Right cardiac atrium (tissue), 5 donors: ENCODE measurements around the gene XPNPEP1. TPM values are rescaled to one million over a fixed set of nuclear protein-coding genes. Genes with fewer than 3 reads are reported as not detected.
A peak's percentile ranks its signal among the peaks of the same experiment; 100 is the strongest.

Source experiments
- ATAC-seq, 2 donors: fragments of 200-7000 bp; cut with Tn5 transposase; one replicate each; pipeline versions ENCODE4 v1.8.0 to v1.9.1; 2020; ENCODE audit warnings: moderate library complexity in 2 of 2, mild to moderate bottlenecking in 1 of 2
- DNase-seq, 3 donors: peaks; one replicate each; pipeline ENCODE4 v3.0.0-alpha.2; 2020
- H3K27ac ChIP-seq: one replicate; pipeline ENCODE4 v1.5.1; 2013; ENCODE audit warnings: mild to moderate bottlenecking, low read length, control low read depth, moderate library complexity
- H3K27me3 ChIP-seq: one replicate; pipeline ENCODE4 v1.6.1; 2013; ENCODE audit not compliant: control insufficient read depth, insufficient read depth
- H3K4me1 ChIP-seq: one replicate; pipeline ENCODE4 v1.6.1; 2013; ENCODE audit warnings: low read length; ENCODE audit not compliant: control insufficient read depth, insufficient read depth
- H3K4me3 ChIP-seq: one replicate; pipeline ENCODE4 v1.5.1; 2013; ENCODE audit warnings: low read length, control low read depth
- H3K9me3 ChIP-seq: one replicate; pipeline ENCODE4 v1.6.1; 2013; ENCODE audit warnings: low read length; ENCODE audit not compliant: control insufficient read depth
- WGBS: extraction: QIAGEN DNeasy Blood & Tissue Kit; methylation state at CpG from one replicate; pipeline ENCODE4 v1.1.7; 2013; 5-methylcytosine and 5-hydroxymethylcytosine counted together
- intact Hi-C, 4 donors: fragments of 100-400 bp; cut with DNase I; formaldehyde crosslinking; loops; one replicate each; pipeline versions ENCODE4 v1.11.0 to v1.14.0; 2022 to 2023
- polyA plus RNA-seq: library from polyadenylated mRNA; stranded (reverse); fragments of 200-250 nt; gene quantifications from one replicate; pipeline ENCODE4 v1.2.3, GENCODE V29; 2013
- total RNA-seq, 4 donors: library from RNA; stranded (reverse); fragmentation: NEBNext Ultra II Directional; extraction: Animal tissue kit (Norgen Biotek cat#: 25700); gene quantifications; one replicate each; pipeline ENCODE4 v1.2.1, GENCODE V29; 2021
- donor health status: healthy with polysubstance abuse.
- donor health status: DM: no; HTN: yes; CAD: no.
- donor health status: DM: no; HTN: no; CAD: no.
- donor health status: DM: no; HTN: yes; CAD: no; lungs with severe emphysema.
- donor health status: DM: yes; HTN: yes; CAD: no.

The XPNPEP1 gene
- total and polyA plus RNA-seq, 5 donors = 20.7 to 47.4 (median 38.4) TPM

DNA sequence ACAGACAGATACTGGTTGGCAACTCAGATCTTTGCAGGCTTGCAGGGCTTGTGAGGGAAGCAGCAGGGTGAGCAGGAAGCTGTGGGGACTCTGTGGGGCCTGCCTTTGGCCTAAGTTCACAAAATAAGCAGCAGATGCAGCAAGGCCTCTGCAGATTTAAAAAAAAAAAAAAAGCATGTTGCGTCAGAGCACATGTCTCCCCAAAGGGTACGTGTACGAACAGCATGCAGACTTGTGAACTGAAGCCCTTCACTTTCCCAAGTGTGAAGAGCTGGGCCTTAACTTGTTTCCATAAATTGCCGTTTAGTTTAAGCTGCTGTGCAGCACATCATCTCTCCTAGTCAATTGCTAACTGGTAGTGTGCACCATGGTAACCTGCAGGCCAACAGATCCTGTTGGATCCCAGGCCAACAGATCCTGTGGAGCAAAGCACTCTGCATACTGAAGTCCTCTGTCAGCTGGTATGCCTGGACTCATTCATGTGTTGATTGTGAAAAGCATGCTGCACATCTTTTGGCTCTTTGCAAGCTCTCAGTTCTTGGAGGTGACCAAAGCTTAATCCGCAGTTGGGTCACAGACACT, 10.8 kb upstream of the XPNPEP1 start:
- H3K27ac ChIP-seq = no peak overlapping the region
- DNase-seq = no peak
- H3K4me1 ChIP-seq = peaks cover 8% of the 10 kb centered on the region
- intact Hi-C loops = no loop called here
- ATAC-seq = peak in 1 of 2 donors; percentile 56
- WGBS = 65% methylated on average over 5 of the region's 5 CpGs
- no peak overlapping the region for H3K4me3 ChIP-seq
- H3K9me3 ChIP-seq = no peaks in the 10 kb centered on the region
- no peaks in the 10 kb centered on the region for H3K27me3 ChIP-seq

DNA sequence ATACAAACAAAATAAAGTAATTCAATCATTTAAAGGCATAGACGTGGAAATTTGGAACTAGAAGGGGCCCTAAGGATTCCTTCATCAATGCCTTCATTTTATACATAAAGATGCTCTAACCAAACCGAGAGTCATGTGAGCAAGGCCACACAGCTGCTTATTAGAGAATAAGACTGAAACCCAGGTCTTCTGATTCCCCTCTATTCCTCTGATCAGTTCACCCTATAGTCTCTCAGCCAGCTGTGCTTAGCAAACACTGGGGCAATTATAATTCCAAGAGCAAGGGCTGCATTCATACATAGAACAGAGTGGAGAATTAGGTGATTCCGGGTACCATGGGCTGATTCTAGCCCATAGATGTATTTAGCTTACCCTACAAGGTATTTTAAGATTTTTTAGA, 9.7 kb upstream of the XPNPEP1 start:
- Histone ChIP-seq H3K27ac (no peak overlapping the region), H3K4me3 (no peak overlapping the region), H3K27me3 (no peaks in the 10 kb centered on the region), H3K9me3 (no peaks in the 10 kb centered on the region), H3K4me1 (peaks cover 8% of the 10 kb centered on the region)
- intact Hi-C loops = no loop called here
- ATAC-seq (no peak), DNase-seq (no peak)
- WGBS = 95% methylated on average over 3 of the region's 3 CpGs

DNA sequence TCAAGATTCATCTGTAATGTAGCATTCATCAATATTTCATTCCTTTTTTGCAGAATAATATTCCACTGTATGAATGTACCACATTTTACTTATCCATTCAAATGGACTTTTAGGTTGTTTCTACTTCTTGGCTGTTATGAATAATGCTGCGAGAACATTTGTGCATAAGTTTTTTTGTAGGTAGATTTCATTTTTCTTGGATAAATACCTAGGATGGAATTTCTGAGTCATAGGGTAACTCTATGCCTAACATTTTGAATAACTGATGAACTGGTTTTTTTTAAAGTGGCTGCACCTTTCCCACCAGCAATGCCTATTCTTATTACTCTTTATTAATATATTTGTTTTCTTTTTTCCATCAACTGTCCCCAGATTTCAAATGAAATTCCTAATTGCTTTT, 9.1 kb upstream of the XPNPEP1 start:
- H3K27ac ChIP-seq = no peak overlapping the region
- H3K4me3 ChIP-seq = no peak overlapping the region
- no peaks in the 10 kb centered on the region for H3K9me3 ChIP-seq
- DNase-seq = no peak
- H3K4me1 ChIP-seq = peaks cover 8% of the 10 kb centered on the region
- no peaks in the 10 kb centered on the region for H3K27me3 ChIP-seq
- 98% methylated on average over 1 of the region's 1 CpG for WGBS
- intact Hi-C loops = no loop called here
- ATAC-seq = no peak

DNA sequence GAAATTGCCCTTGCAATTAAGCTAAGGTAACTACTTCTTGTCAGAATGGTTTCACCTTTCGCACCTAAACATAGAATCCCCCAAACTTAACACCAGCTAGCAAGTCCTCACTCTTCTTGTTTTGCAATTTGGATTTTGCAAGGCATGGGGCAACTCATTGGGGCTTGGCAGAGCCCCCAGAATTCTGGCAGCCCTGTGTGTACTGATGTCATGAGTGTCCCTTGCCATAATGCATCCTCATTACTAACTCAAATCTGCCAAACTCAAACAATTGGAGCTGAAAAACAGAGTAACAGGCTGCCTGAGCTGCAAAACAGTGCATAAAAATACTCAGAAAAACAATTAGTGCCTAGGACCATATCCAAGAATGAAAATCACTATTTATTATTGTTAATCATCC, 7.9 kb upstream of the XPNPEP1 start:
- Histone ChIP-seq H3K4me3 (no peak overlapping the region), H3K27me3 (no peaks in the 10 kb centered on the region), H3K27ac (no peak overlapping the region), H3K4me1 (peaks cover 8% of the 10 kb centered on the region), H3K9me3 (no peaks in the 10 kb centered on the region)
- DNase-seq (peak; percentile 48 to 69 (median 59)), ATAC-seq (no peak)
- 95% methylated on average over 1 of the region's 1 CpG for WGBS
- intact Hi-C loops = no loop called here

DNA sequence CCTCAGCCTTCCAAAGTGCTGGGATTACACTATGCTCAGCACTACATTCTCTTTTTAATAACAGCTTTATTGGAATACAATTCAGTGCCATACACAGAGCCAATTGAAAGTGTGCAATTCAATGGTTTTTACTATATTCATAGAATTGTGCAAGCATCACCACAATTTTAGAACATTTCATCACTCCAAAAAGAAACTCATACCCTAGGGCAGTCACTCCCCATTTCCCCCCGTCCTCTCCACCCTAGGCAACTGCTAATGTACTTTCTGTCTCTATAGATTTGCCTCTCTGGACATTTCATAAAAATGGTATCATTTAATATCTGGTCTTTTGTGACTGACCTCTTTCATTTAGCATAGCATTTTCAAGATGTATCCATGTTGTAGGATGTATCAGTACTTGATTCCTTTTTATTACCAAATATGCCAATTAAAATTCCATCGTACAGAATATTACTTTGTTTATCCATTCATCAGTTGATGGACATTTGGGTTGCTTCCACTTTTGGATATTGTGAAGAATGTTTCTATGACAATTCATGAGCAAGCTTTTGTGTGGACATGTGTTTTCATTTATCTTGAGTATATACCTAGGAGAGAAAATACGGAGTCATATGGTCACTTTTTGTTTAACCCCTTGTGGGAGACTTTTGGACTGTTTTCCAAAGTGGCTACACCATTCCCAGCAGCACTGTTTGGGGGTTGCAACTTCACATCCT, 6.3 kb upstream of the XPNPEP1 start:
- 60% methylated on average over 3 of the region's 3 CpGs for WGBS
- Histone ChIP-seq H3K4me3 (no peak overlapping the region), H3K4me1 (peaks cover 3% of the 10 kb centered on the region), H3K27ac (no peak overlapping the region), H3K9me3 (no peaks in the 10 kb centered on the region), H3K27me3 (no peaks in the 10 kb centered on the region)
- DNase-seq (no peak), ATAC-seq (no peak)
- intact Hi-C loops = loop anchor here in 1 of 4 donors (10.0 kb wide), 1 partner anchor 75 kb away; the partner anchor contains the start of gene ADD3

DNA sequence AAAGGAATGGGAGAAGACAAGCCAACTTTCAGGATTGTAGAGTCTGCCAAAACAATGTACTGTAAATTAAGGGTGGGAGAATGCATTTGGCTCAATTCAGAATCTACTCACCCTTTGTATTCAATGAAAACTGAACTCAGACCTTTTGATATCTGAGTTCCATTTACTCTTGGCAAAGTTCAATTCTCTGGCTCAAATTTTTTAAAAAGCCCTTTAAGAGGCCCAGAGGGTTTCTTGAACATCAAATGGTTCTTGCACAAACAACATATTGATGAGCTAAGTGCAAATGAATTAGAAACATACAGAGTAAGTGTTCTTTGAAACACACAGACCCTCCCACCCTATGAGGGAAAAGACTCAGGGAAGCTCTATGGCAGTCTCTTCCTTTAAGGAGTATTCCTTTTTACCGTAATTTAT, 5.2 kb upstream of the XPNPEP1 start:
- Histone ChIP-seq H3K27me3 (no peaks in the 10 kb centered on the region), H3K9me3 (no peaks in the 10 kb centered on the region), H3K4me3 (no peak overlapping the region), H3K27ac (no peak overlapping the region), H3K4me1 (no peaks in the 10 kb centered on the region)
- ATAC-seq (peak in 1 of 2 donors; percentile 34), DNase-seq (no peak)
- intact Hi-C loops = loop anchor here in 1 of 4 donors (10.0 kb wide), 1 partner anchor 76 kb away; the partner anchor contains the start of gene ADD3
- WGBS = 67% methylated on average over 1 of the region's 1 CpG

DNA sequence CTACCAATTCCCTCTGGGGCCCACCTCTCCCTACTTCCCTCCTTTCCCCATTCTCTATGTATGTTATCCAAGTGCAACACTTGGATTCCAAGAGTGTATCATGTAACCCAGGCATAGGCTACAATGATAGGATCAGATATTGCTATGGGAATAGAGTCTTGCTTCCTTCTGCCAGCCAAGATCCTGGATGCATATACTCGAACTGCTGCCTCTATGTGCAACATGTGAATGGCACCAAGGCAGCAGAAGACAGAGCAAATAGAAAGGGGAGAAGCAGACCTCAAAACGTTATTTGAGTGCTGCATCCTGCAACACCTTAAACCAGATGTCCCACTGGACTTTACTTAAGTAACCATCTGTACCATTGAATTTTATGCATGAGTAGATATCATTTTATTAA, 3.5 kb upstream of the XPNPEP1 start:
- WGBS = 80% methylated on average over 2 of the region's 2 CpGs
- no peak for DNase-seq
- intact Hi-C loops = loop anchor here in 1 of 4 donors (10.0 kb wide), 1 partner anchor 78 kb away; the partner anchor contains the start of gene ADD3

DNA sequence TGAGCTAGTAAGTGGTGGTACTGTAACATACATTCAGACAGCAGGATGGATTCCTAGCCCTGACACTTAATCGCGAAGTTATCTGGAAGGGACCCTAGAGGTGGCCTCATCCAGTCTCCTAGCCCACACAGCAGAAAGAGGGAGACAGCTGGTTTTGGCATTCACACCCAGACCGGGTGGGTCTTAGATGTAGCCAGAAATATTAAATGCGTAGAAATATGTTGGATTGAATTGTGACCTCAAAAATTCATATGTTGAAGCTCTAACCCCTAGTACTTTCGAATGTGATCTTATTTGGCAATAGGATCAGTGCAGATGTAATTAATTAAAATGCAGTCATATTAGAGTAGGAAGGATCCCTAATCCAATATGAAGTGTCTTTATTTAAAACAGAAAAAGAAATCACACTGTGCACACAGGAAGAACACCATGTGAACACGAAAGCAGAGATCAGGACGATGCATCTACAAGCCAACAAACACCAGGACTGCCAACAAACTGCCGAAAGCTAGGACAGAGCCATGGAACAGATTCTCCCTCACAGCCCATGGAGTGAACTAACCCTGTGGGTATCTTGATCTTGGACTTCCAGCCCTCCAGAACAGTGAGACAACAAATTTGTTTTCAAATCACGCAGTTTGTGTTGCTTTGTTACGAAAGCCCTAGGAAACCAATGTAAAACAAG, 2.9 kb upstream of the XPNPEP1 start:
- DNase-seq (peak in 1 of 3 donors; percentile 43), ATAC-seq (no peak)
- WGBS = 68% methylated on average over 10 of the region's 10 CpGs
- intact Hi-C loops = loop anchor here in 1 of 4 donors (10.0 kb wide), 1 partner anchor 79 kb away; the partner anchor contains the start of gene ADD3
- no peaks in the 10 kb centered on the region for H3K9me3 ChIP-seq
- H3K4me3 ChIP-seq = no peak overlapping the region
- H3K27me3 ChIP-seq = no peaks in the 10 kb centered on the region
- peaks cover 7% of the 10 kb centered on the region for H3K4me1 ChIP-seq
- no peak overlapping the region for H3K27ac ChIP-seq

More for the DNA sequence above, 3.5 kb upstream of the XPNPEP1 start:
- Histone ChIP-seq H3K4me1 (peaks cover 4% of the 10 kb centered on the region), H3K27ac (no peak overlapping the region), H3K4me3 (no peak overlapping the region), H3K9me3 (no peaks in the 10 kb centered on the region), H3K27me3 (no peaks in the 10 kb centered on the region)
- no peak for ATAC-seq

DNA sequence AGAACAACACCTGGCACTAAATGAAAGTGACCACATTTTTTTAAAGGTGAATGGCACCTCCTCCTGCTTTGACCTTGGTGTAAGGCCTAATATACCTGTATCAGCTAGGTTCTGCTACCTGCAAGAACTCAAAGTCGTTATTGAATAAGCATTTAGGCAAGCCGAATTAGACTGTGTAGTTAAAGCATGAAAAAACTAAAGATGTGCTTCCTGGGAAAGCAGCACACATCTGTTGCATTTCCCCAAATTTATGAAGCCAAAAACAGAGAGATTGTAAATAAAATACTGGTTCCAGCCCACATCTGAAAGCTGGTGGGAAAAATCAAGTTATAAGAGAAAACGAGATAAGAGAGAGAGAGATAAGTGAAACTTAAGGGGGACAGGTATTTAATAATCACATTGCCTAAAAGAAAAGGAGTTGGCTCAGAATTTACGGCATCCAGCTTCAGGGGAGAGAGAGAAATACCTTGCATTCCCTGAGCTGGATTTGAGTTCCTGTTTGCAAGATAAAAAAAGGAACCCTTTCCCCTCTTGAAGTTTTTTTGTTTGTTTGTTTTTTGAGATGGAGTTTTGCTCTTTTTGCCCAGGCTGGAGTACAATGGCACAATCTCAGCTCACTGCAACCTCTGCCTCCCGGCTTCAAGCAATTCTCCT, 1.8 kb upstream of the XPNPEP1 start:
- intact Hi-C loops = loop anchor here in 1 of 4 donors (10.0 kb wide), 1 partner anchor 80 kb away; the partner anchor contains the start of gene ADD3
- ATAC-seq (no peak), DNase-seq (no peak)
- no peaks in the 10 kb centered on the region for H3K27me3 ChIP-seq
- H3K27ac ChIP-seq = no peak overlapping the region
- peaks cover 7% of the 10 kb centered on the region for H3K4me1 ChIP-seq
- H3K9me3 ChIP-seq = no peaks in the 10 kb centered on the region
- no peak overlapping the region for H3K4me3 ChIP-seq
- 65% methylated on average over 5 of the region's 5 CpGs for WGBS

DNA sequence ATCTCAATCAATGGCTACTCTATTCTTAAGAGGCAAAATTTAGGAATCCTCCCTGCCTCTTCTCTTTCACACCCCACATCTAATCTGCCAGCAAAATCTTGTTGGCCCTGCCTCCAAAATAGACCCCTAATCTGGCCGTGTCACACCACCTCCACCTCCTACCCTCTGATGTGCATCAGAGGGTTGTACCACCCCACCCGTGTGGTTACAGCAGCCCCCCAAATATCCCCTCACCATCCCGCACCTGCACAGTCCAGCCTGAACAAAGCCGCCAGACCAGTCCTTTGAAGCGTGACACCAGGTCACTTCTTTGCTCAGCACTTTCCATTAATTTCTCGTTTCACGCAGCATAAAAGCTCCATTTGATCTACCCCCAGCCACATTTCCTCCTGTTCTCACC, 776 bp upstream of the XPNPEP1 start:
- intact Hi-C loops = loop anchor here in 1 of 4 donors (10.0 kb wide), 1 partner anchor 81 kb away; the partner anchor contains the start of gene ADD3
- WGBS = 96% methylated on average over 7 of the region's 7 CpGs
- Histone ChIP-seq H3K27me3 (no peaks in the 10 kb centered on the region), H3K9me3 (no peaks in the 10 kb centered on the region), H3K4me3 (no peak overlapping the region), H3K4me1 (peaks cover 7% of the 10 kb centered on the region), H3K27ac (peak overlapping the region; percentile 71)
- ATAC-seq (no peak), DNase-seq (peak in 1 of 3 donors; percentile 39)
